Neuronal stem cell (in vitro differentiated cells): ENCODE results near the gene ALDH1L1.

Source experiments
- DNase-seq: peaks from one replicate; pipeline ENCODE4 v3.0.0-alpha.2; 2013; ENCODE audit warnings: low spot score
- H2AFZ ChIP-seq: one replicate; pipeline ENCODE4 v1.6.1; 2013; ENCODE audit warnings: mild to moderate bottlenecking, low read length, inconsistent platforms
- H2AK5ac ChIP-seq: 2 replicates; pipeline ENCODE4 v1.6.1; 2013; ENCODE audit warnings: low read depth, mild to moderate bottlenecking, inconsistent platforms, low read length, moderate library complexity, mixed read lengths
- H2BK120ac ChIP-seq: 2 replicates; pipeline ENCODE4 v1.6.1; 2013; ENCODE audit warnings: low read depth, mild to moderate bottlenecking, inconsistent platforms, low read length, moderate library complexity, mixed read lengths
- H2BK12ac ChIP-seq: one replicate; pipeline ENCODE4 v1.6.1; 2013; ENCODE audit warnings: low read length, inconsistent platforms
- H2BK15ac ChIP-seq: 2 replicates; pipeline ENCODE4 v1.6.1; 2013; ENCODE audit warnings: mild to moderate bottlenecking, low read length, inconsistent platforms, mixed read lengths
- H2BK5ac ChIP-seq: one replicate; pipeline ENCODE4 v1.6.1; 2013; ENCODE audit warnings: inconsistent platforms, mild to moderate bottlenecking, low read length, moderate library complexity
- H3K14ac ChIP-seq: one replicate; pipeline ENCODE4 v1.6.1; 2013; ENCODE audit warnings: low read length, inconsistent platforms
- H3K18ac ChIP-seq: 2 replicates; pipeline ENCODE4 v1.6.1; 2013; ENCODE audit warnings: low read length, inconsistent platforms
- H3K23ac ChIP-seq: 2 replicates; pipeline ENCODE4 v1.6.1; 2013; ENCODE audit warnings: low read depth, mild to moderate bottlenecking, mixed read lengths, low read length, inconsistent platforms; ENCODE audit not compliant: poor library complexity
- H3K27ac ChIP-seq: replicated peaks from 3 replicates; pipeline ENCODE4 v1.5.1; 2013; ENCODE audit warnings: low read length, inconsistent platforms
- H3K27me3 ChIP-seq, 3 experiments: 2 replicates each; pipeline ENCODE4 v1.6.1; 2013; ENCODE audit warnings: low read length in 3 of 3, mild to moderate bottlenecking in 2 of 3, inconsistent platforms in 1 of 3, low read depth in 1 of 3, mixed read lengths in 1 of 3, moderate library complexity in 1 of 3; ENCODE audit not compliant: control insufficient read depth in 3 of 3, insufficient read depth in 3 of 3
- H3K36me3 ChIP-seq, 2 donors: replicated peaks in 1 of 2; 2 replicates each; pipeline ENCODE4 v1.6.1; 2013; ENCODE audit warnings: low read length in 2 of 2; ENCODE audit not compliant: control insufficient read depth in 2 of 2, insufficient read depth in 2 of 2
- H3K4ac ChIP-seq: 2 replicates; pipeline ENCODE4 v1.6.1; 2013; ENCODE audit warnings: inconsistent platforms, mild to moderate bottlenecking, low read length, moderate library complexity
- H3K4me1 ChIP-seq, 2 donors: 1 replicate in 1 of 2; 2 replicates in 1 of 2; pipeline ENCODE4 v1.6.1; 2013; ENCODE audit warnings: low read length in 2 of 2, low read depth in 1 of 2; ENCODE audit not compliant: control insufficient read depth in 2 of 2, insufficient read depth in 1 of 2
- H3K4me2 ChIP-seq: one replicate; pipeline ENCODE4 v1.6.1; 2013; ENCODE audit warnings: mild to moderate bottlenecking, low read length, inconsistent platforms; ENCODE audit not compliant: insufficient read depth, poor library complexity, severe bottlenecking
- H3K4me3 ChIP-seq, 2 donors: 2 replicates each; pipeline ENCODE4 v1.5.1; 2013; ENCODE audit warnings: low read length in 2 of 2, mild to moderate bottlenecking in 2 of 2, inconsistent platforms in 1 of 2, moderate library complexity in 1 of 2
- H3K79me1 ChIP-seq: one replicate; pipeline ENCODE4 v1.6.1; 2013; ENCODE audit warnings: low read depth, mild to moderate bottlenecking, inconsistent platforms, low read length, moderate library complexity
- H3K9ac ChIP-seq: one replicate; pipeline ENCODE4 v1.6.1; 2013; ENCODE audit warnings: mild to moderate bottlenecking, low read depth, low read length, inconsistent platforms; ENCODE audit not compliant: poor library complexity
- H3K9me3 ChIP-seq, 2 donors: replicated peaks in 1 of 2; 2 replicates each; pipeline versions ENCODE3 to v1.6.1; 2013; ENCODE audit warnings: low read length in 2 of 2, mild to moderate bottlenecking in 2 of 2, inconsistent platforms in 1 of 2, low read depth in 1 of 2, mixed read lengths in 1 of 2, moderate library complexity in 1 of 2; ENCODE audit not compliant: control insufficient read depth in 2 of 2, insufficient read depth in 1 of 2
- H4K8ac ChIP-seq: one replicate; pipeline ENCODE4 v1.6.1; 2013; ENCODE audit warnings: low read depth, mild to moderate bottlenecking, inconsistent platforms, low read length, moderate library complexity
- H4K91ac ChIP-seq: one replicate; pipeline ENCODE4 v1.6.1; 2013; ENCODE audit warnings: low read length, low read depth, mild to moderate bottlenecking, inconsistent platforms; ENCODE audit not compliant: poor library complexity
- WGBS, 2 donors: extraction: QIAGEN DNeasy Blood & Tissue Kit; methylation state at CpG; one replicate each; pipeline ENCODE4 v1.1.7; 2013; ENCODE audit warnings: missing lambda C conversion rate in 2 of 2, mixed read lengths in 1 of 2; ENCODE audit not compliant: insufficient read length in 2 of 2, insufficient replicate concordance in 1 of 2; ENCODE audit errors: extremely low coverage in 2 of 2; 5-methylcytosine and 5-hydroxymethylcytosine counted together

Gene ALDH1L1

GRCh38 chr3:126197343-126197742, 17.0 kb upstream of the ALDH1L1 start:
- H3K23ac ChIP-seq = no peak overlapping the region
- H3K27ac ChIP-seq = no peak overlapping the region
- no peak overlapping the region for H2BK15ac ChIP-seq
- no peak overlapping the region for H3K4ac ChIP-seq
- no peak overlapping the region for H4K91ac ChIP-seq
- peaks cover 0 to 3% of the 10 kb centered on the region in 2 donors for H3K9me3 ChIP-seq
- H2BK120ac ChIP-seq = no peak overlapping the region
- no peak overlapping the region for H3K14ac ChIP-seq
- no peak overlapping the region for H3K4me3 ChIP-seq
- H2AK5ac ChIP-seq = no peak overlapping the region
- no peak overlapping the region for H2BK12ac ChIP-seq
- H3K18ac ChIP-seq = no peak overlapping the region
- H2AFZ ChIP-seq = no peak overlapping the region
- no peaks in the 10 kb centered on the region for H3K79me1 ChIP-seq
- no CpG with 5 or more reads among the region's 4 CpGs for WGBS, 2 donors
- no peak for DNase-seq
- H3K36me3 ChIP-seq = no peaks in the 10 kb centered on the region
- no peak overlapping the region for H4K8ac ChIP-seq
- H2BK5ac ChIP-seq = no peak overlapping the region
- no peaks in the 10 kb centered on the region for H3K27me3 ChIP-seq
- no peak overlapping the region for H3K9ac ChIP-seq
- H3K4me2 ChIP-seq = no peak overlapping the region
- H3K4me1 ChIP-seq = peaks cover 0 to under 1% of the 10 kb centered on the region in 2 donors

DNA sequence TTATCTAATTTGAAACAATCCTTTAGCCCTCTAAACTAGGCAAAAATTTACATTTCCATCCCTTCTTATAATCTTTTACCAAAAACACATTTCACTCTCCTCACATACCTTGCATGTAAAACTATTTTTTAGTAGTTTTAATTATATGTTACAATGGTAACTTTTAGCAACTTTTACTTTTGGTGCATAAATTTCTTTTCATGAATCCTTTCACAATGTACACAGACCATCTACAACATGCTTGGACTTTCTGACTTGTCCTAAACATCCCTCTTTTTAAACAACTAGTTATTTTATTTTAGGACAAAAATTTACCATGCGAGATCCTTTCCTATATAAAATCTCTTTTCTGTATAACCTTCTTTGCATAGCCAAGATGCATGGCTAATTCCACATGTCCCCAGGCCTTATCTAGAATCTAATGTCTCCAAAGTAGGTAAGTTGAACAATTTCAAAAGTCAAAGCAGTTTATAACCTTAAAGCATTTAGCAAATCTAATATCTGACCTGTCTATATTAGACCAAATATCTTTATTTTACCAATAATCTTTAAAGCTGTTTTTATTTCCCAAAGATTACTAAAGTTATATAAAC, 14.4 kb upstream of the ALDH1L1 start:
- no peak overlapping the region for H3K23ac ChIP-seq
- no peak overlapping the region for H3K9ac ChIP-seq
- no peak overlapping the region for H3K27ac ChIP-seq
- no peak overlapping the region for H3K18ac ChIP-seq
- H3K4me1 ChIP-seq = no peaks in the 10 kb centered on the region
- H2BK120ac ChIP-seq = no peak overlapping the region
- H2AK5ac ChIP-seq = no peak overlapping the region
- no peaks in the 10 kb centered on the region for H3K36me3 ChIP-seq
- no peak overlapping the region for H4K91ac ChIP-seq
- WGBS, 2 donors = no CpG with 5 or more reads among the region's 1 CpG
- H3K14ac ChIP-seq = no peak overlapping the region
- H2BK15ac ChIP-seq = no peak overlapping the region
- H3K4me2 ChIP-seq = no peak overlapping the region
- H3K4me3 ChIP-seq = no peak overlapping the region
- H3K9me3 ChIP-seq = peaks cover 0 to 3% of the 10 kb centered on the region in 2 donors
- peak; percentile 36 for DNase-seq
- H2BK12ac ChIP-seq = no peak overlapping the region
- no peak overlapping the region for H2BK5ac ChIP-seq
- H2AFZ ChIP-seq = no peak overlapping the region
- no peak overlapping the region for H3K4ac ChIP-seq
- H4K8ac ChIP-seq = no peak overlapping the region
- H3K79me1 ChIP-seq = no peaks in the 10 kb centered on the region
- peaks cover 0 to 2% (median 0%) of the 10 kb centered on the region in 3 experiments for H3K27me3 ChIP-seq

DNA sequence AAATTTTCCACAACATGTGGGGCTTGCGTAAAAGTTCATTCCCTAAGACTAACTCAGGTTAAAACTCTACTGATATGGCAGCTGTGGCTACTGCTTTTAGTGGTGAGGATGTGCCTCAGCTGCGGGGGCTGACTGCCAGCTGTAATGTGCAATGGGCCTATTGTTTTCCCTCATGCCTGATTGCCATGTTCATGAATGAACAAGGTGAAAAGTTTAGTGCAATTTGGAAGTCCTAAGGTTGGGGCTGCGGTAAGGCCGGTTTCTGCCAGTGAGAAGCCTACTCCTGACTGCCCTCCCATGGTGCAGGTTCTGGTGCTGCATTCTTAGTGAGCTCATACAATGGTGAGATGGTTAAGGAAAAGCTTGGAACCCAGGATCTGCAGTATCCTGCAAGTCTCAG, 10.9 kb upstream of the ALDH1L1 start:
- peaks cover 0 to 3% of the 10 kb centered on the region in 2 donors for H3K9me3 ChIP-seq
- H3K18ac ChIP-seq = no peak overlapping the region
- H3K27ac ChIP-seq = no peak overlapping the region
- no peak for DNase-seq
- H3K4me3 ChIP-seq = no peak overlapping the region
- no peak overlapping the region for H4K8ac ChIP-seq
- no peaks in the 10 kb centered on the region for H3K36me3 ChIP-seq
- no peak overlapping the region for H2BK5ac ChIP-seq
- no peak overlapping the region for H3K23ac ChIP-seq
- no peaks in the 10 kb centered on the region for H3K79me1 ChIP-seq
- no peak overlapping the region for H3K4ac ChIP-seq
- H2BK12ac ChIP-seq = no peak overlapping the region
- H2BK120ac ChIP-seq = no peak overlapping the region
- H3K27me3 ChIP-seq = peaks cover 0 to 10% (median 0%) of the 10 kb centered on the region in 3 experiments
- H2AFZ ChIP-seq = no peak overlapping the region
- no peak overlapping the region for H2AK5ac ChIP-seq
- no peak overlapping the region for H2BK15ac ChIP-seq
- no peaks in the 10 kb centered on the region for H3K4me1 ChIP-seq
- H3K14ac ChIP-seq = no peak overlapping the region
- no peak overlapping the region for H4K91ac ChIP-seq
- H3K9ac ChIP-seq = no peak overlapping the region
- H3K4me2 ChIP-seq = no peak overlapping the region
- no CpG with 5 or more reads among the region's 4 CpGs for WGBS, 2 donors

- no peak overlapping the region for H3K4me2 ChIP-seq
- H3K14ac ChIP-seq = no peak overlapping the region
- H3K4me3 ChIP-seq = no peak overlapping the region
- no peak overlapping the region for H4K8ac ChIP-seq
- no CpG with 5 or more reads among the region's 4 CpGs for WGBS, 2 donors
- H3K36me3 ChIP-seq = no peaks in the 10 kb centered on the region
- no peak overlapping the region for H2BK15ac ChIP-seq
- H3K79me1 ChIP-seq = no peaks in the 10 kb centered on the region
- no peak overlapping the region for H3K23ac ChIP-seq
- no peak overlapping the region for H2BK120ac ChIP-seq
- H2BK12ac ChIP-seq = no peak overlapping the region
- H2AFZ ChIP-seq = no peak overlapping the region
- no peak overlapping the region for H3K9ac ChIP-seq
- H3K27ac ChIP-seq = no peak overlapping the region
- H2BK5ac ChIP-seq = no peak overlapping the region
- H4K91ac ChIP-seq = no peak overlapping the region
- peaks cover 0 to 5% of the 10 kb centered on the region in 2 donors for H3K4me1 ChIP-seq
- H3K18ac ChIP-seq = no peak overlapping the region
- H3K4ac ChIP-seq = no peak overlapping the region
- H3K9me3 ChIP-seq = no peaks in the 10 kb centered on the region
- no peak overlapping the region for H2AK5ac ChIP-seq
- no peak for DNase-seq
- peaks cover 0 to 27% (median 0%) of the 10 kb centered on the region in 3 experiments for H3K27me3 ChIP-seq
Measured at GRCh38 chr3:126187920-126188319, 7.5 kb upstream of the ALDH1L1 start.
